Measurements from ENCODE around the gene MAD1L1. TPM values are rescaled to one million over a fixed set of nuclear protein-coding genes. Genes with fewer than 3 reads are reported as not detected.
"Not testable (repeated sequence)": the region's sequence is repeated elsewhere in the genome, so short reads cannot be mapped to it uniquely, and the experiment has no call there.

The MAD1L1 gene
- total RNA-seq, 1 donor from 2014 or later, result 59.6 TPM

- Histone ChIP-seq H3K4me3 (no peak overlapping the region), H3K9me3 (no peaks in the 10 kb centered on the region), H3K27me3 (no peaks in the 10 kb centered on the region), H3K27ac (no peak overlapping the region), H3K4me1 (no peaks in the 10 kb centered on the region), H3K36me3 (peaks cover 18 to 30% of the 10 kb centered on the region in 2 donors)
- no peak for DNase-seq (ENCODE audit: low spot score in 2 of 2)
- intact Hi-C loops (cut with DNase I), result no loop called here
- no peak for TF ChIP-seq CTCF (IDR thresholded peaks at IDR 0.05)
These were observed 38.7 kb upstream of the MAD1L1 start for GRCh38 chr7:2271273-2272026.

GRCh38 chr7:2270495-2270894, 37.8 kb upstream of the MAD1L1 start:
- Histone ChIP-seq H3K36me3 (peaks cover 18 to 30% of the 10 kb centered on the region in 2 donors), H3K4me1 (no peaks in the 10 kb centered on the region), H3K4me3 (no peak overlapping the region), H3K27ac (no peak overlapping the region), H3K9me3 (no peaks in the 10 kb centered on the region), H3K27me3 (no peaks in the 10 kb centered on the region)
- no peak for TF ChIP-seq CTCF (IDR thresholded peaks at IDR 0.05)
- DNase-seq (ENCODE audit: low spot score in 2 of 2), result no peak
- intact Hi-C loops (cut with DNase I), result no loop called here

DNA sequence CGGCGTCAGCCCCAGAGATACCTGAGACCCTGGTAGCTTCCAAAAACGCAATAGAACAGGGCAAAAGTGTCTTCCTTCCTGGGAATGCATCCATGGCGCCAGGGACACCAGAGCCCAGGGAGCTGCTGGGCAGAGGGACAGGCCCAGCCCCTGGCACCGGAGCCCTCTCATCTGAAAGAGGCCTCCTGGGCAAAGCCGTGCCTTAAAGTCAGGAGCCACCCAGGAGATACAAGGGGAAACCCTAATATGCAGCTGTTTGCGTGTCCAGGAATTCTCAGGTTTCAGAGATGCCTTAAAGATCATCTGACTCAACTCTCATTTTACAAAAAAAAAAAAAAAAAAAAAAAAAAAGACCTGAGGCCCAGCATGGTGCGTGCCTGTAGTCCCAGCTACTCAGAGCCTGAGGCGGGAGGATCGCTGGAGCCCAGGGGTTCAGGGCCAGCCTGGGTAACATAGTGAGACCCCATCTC, 37.3 kb upstream of the MAD1L1 start:
- no peak for TF ChIP-seq CTCF (IDR thresholded peaks at IDR 0.05)
- no peaks in the 10 kb centered on the region for H3K27me3 ChIP-seq
- peaks cover 18 to 28% of the 10 kb centered on the region in 2 donors for H3K36me3 ChIP-seq
- no peaks in the 10 kb centered on the region for H3K4me1 ChIP-seq
- DNase-seq (ENCODE audit: low spot score in 2 of 2), result no peak
- H3K9me3 ChIP-seq, result no peaks in the 10 kb centered on the region
- intact Hi-C loops (cut with DNase I), result no loop called here
- no peak overlapping the region for H3K4me3 ChIP-seq
- no peak overlapping the region for H3K27ac ChIP-seq

DNA sequence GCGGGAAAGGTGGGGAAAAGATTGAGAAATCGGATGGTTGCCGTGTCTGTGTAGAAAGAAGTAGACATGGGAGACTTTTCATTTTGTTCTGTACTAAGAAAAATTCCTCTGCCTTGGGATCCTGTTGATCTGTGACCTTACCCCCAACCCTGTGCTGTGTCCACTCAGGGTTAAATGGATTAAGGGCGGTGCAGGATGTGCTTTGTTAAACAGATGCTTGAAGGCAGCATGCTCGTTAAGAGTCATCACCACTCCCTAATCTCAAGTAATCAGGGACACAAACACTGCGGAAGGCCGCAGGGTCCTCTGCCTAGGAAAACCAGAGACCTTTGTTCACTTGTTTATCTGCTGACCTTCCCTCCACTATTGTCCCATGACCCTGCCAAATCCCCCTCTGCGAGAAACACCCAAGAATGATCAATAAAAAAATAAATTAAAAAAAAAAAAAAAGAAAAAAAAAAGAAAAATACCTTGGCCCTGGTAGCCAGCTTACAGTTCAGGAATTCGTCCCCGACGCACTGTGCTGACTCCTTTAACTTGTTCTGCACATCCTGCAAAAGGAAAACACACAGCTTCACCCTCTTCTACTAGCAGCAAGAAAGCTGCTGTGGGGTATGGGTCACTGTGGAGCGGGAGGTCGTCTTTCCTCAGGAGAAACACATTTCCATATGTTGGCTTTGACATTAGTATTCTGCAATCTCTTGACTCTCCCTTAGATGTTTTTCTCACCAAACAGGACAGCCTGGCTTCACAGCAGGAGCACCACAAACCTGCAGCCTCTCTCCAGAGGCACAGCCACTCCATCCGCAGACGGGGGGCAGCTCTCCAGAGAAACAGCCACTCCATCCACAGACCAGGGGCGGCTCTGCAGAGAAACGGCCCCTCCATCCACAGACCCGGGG, 36.6 kb upstream of the MAD1L1 start:
- H3K36me3 ChIP-seq, result peaks cover 12 to 27% of the 10 kb centered on the region in 2 donors
- DNase-seq (ENCODE audit: low spot score in 2 of 2); H3K4me3 ChIP-seq; H3K27ac ChIP-seq; H3K4me1 ChIP-seq; H3K27me3 ChIP-seq; intact Hi-C loops (cut with DNase I); H3K9me3 ChIP-seq: not testable (repeated sequence)

GRCh38 chr7:2266911-2267310, 34.2 kb upstream of the MAD1L1 start:
- no peak overlapping the region for H3K4me3 ChIP-seq
- intact Hi-C loops (cut with DNase I), result no loop called here
- H3K27ac ChIP-seq, result no peak overlapping the region
- no peaks in the 10 kb centered on the region for H3K9me3 ChIP-seq
- H3K36me3 ChIP-seq, result peaks cover 9 to 27% of the 10 kb centered on the region in 2 donors
- DNase-seq (ENCODE audit: low spot score in 2 of 2), result no peak
- no peaks in the 10 kb centered on the region for H3K27me3 ChIP-seq
- no peaks in the 10 kb centered on the region for H3K4me1 ChIP-seq
- TF ChIP-seq CTCF (IDR thresholded peaks at IDR 0.05), result no peak

GRCh38 chr7:2264158-2264557, 31.4 kb upstream of the MAD1L1 start:
- no peaks in the 10 kb centered on the region for H3K9me3 ChIP-seq
- H3K27ac ChIP-seq, result no peak overlapping the region
- DNase-seq (ENCODE audit: low spot score in 2 of 2), result no peak
- peaks cover 6 to 15% of the 10 kb centered on the region in 2 donors for H3K36me3 ChIP-seq
- intact Hi-C loops (cut with DNase I), result no loop called here
- TF ChIP-seq CTCF (IDR thresholded peaks at IDR 0.05), result no peak
- H3K4me1 ChIP-seq, result no peaks in the 10 kb centered on the region
- H3K27me3 ChIP-seq, result no peaks in the 10 kb centered on the region
- no peak overlapping the region for H3K4me3 ChIP-seq

Data from ascending aorta (tissue), 2 donors.